GM19240 (cell line): Measurements from ENCODE around the gene AP1S3.
"Not testable (repeated sequence)": the region's sequence is repeated elsewhere in the genome, so short reads cannot be mapped to it uniquely, and the experiment has no call there.

ENCODE experiments used
- DNase-seq: peaks from one replicate; pipeline ENCODE4 v3.0.0; 2011; ENCODE audit warnings: low spot score; ENCODE audit not compliant: insufficient read length

Gene AP1S3

DNA sequence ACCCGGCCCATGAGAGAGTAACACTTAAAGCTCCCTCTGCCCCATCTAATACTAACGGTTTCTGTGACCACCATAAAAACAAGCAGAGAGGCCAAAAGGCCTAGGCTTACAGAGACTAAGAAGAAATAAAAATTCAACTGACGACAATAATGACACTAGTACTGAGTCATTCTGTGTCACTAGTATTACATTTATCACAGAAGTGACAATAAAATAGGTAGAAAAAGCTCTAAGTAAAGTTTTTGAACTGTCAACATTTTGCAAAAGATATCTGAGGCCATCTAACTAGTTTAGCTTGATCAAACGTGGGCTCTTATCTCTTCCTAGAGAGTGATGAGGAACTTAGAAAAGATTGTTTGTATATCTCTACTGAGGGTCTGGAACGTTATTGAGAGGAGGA, 35.6 kb downstream of the AP1S3 start:
- DNase-seq, result no peak

DNA sequence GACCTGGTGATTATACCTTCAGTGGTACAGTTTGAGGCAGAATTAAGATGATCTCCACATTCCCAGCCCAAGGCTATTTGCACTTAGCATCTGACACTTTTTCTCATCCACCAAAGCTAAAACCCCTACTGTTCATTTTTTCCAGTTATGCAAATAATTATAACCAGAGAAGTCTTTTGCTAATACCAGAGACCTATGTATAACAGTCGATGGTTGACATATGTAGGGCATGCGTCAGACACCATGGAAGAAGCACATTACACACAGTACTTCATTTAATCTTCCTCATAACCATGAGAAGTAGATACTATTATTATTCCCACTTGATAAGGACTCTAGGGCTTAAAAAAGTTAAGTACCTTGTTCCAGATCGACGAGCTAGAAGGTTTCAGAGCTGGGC, 36.5 kb downstream of the AP1S3 start:
- DNase-seq, result no peak

DNA sequence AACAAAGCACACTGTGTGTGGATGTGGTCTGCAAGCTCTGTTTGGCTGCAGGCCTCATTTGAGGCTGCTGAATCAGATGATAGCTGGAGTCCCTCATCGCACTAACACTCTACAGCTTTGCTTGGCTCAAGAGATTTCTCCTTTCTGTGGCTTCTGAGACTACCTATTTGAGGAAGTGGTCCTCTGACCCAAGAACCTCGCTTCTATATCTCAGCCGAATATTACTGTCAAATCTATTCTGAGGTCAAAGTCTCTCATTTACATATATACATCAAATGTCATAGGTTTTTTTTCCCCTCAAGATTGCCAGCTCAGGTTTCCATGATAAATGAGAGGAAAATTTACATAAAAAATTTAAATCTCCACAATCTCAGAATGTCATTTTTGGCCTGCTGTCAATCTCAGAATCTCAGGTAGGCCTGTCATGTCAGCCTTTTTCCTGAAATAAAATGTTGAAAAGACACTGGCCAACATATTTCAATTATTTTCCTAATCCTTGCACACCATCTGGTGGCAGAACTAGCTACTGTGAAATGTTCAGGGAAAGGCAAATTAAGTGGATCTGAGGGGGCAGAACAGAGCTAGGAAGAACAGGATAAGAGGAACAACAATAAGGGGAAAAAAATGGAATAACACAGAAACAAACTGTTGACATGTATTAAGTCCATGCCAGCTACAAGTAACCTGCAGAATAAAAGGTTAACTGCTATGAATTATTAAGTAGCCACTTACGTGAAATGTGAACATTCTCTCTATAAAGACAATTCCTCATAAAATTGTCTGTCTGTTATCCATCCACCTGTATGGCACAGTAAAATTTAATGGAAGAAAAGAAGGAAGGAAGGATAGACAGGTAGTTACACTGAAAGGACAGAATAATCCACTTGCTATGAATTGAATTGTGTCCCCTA, 39.3 kb downstream of the AP1S3 start:
- peak; percentile 41 for DNase-seq

DNA sequence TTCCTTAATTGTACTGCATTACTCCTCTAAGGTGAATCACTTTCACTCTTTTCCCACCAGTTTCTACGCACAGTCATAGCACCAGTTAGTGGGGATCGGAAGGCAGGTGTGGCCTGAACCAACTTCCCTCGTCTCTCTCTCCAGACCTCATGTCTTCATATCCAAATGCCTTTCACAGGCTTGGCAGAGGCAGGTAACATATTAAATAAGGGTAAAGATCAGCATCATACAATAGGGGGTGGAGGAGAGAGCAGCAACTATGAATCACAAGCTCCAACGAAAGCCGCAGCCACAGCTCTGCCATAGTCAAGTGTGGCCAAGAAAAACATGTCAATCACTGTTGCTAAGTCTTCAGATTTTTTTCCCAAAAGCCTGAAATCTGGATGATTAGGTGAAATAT, 40.3 kb downstream of the AP1S3 start:
- DNase-seq, result no peak

DNA sequence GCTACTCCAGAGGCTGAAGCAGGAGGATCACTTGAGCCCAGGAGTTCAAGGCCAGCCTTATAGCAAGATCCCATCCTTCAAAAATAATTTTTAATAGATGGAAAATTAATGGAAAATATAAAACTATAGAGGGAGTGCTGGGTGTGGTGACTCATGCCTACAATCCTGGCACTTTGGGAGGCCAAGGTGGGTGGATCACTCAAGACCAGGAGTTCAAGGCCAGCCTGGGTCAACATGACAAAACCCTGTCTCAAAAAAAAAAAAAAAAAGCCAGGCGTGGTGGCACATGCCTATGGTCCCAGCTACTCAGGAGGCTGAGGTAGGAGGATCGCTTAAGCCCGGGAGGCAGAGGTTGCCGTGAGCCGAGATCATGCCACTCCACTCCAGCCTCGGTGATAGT, 48.0 kb downstream of the AP1S3 start:
- DNase-seq, result no peak

DNA sequence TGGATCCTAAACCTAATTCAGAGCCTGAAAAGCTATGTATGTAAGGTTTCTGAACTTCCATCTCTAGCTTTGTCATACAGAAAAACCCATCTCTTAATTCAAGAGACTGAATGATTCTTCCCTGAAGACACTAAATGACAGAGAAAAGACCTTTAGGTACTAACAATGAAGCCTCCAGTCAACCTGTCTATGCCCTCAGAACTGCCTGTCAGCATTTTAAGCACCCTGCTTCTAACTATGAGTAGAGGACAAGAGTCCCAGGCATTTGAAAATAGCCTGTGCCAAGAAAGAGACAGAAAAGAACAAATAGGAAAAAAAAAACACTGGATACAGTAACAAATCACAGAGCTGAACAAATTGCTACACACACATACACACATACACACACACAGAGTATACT, 48.6 kb downstream of the AP1S3 start:
- DNase-seq, result no peak

DNA sequence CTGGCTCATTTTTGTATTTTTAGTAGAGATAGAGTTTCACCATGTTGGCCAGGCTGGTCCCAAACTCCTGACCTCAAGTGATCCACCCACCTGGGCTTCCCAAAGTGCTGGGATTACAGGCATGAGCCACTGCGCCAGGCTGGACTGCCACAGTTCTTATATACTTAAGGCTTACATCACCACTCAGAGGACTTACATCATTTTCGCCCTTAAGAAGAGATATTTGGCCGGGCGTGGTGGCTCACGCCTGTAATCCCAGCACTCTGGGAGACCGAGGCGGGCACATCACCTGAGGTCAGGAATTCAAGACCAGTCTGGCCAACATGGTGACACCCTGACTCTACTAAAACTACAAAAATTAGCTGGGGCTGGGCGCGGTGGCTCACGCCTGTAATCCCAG, 49.3 kb downstream of the AP1S3 start:
- not testable (repeated sequence) for DNase-seq

DNA sequence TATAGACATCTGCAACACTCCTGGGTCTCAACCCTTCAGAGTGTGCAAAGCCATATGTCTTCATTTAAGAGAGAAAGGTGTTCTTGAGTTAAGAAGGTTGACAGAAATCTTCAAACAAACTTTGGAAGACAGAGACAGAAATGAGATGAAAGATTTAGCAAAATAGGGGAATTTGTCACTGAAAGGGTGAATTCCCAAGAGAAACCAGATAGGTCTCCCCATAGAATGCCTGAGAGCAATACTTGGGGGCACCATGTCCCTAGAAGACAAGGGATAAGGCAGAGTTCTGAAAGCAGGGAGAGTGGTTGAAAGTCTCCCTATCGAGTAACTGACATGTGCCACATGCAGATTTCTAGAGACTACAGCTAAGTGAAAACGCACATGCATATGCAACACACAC, 50.0 kb downstream of the AP1S3 start:
- DNase-seq, result no peak

DNA sequence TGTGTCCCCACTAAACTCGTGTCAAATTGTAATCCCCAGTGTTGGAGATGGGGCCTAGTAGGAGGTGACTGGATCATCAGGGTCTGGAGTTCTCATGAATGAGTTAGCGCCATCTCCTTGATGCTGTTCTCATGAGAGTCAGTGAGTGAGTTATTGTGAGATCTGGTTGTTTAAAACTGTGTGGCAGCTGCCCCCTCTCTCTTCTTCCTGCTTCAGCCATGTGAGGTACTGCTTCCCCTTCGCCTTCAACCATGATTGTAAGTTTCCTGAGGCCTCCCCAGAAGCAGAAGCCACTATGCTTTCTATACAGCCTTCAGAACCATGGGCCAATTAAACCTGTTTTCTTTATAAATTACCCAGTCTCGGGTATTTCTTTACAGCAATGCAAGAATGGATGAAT, 50.4 kb downstream of the AP1S3 start:
- no peak for DNase-seq

DNA sequence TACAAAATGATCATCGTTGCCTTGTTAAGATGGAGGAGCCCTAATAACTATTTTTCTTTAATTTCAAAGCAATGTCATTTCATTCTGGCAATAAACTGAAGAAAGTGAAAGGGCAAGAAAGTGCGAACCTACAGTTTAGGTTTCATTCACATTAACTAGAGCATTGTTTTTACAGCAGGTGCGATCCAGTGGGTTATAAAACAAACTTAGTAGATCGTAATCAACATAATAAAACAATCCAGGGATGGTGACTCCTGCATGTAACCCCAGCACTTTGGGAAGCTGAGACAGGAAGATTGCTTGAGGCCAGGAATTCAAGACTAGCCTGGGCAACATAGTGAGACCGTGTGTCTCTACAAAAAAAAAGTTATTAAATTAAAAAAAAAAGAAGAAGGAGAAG, 51.1 kb downstream of the AP1S3 start:
- DNase-seq, result no peak

DNA sequence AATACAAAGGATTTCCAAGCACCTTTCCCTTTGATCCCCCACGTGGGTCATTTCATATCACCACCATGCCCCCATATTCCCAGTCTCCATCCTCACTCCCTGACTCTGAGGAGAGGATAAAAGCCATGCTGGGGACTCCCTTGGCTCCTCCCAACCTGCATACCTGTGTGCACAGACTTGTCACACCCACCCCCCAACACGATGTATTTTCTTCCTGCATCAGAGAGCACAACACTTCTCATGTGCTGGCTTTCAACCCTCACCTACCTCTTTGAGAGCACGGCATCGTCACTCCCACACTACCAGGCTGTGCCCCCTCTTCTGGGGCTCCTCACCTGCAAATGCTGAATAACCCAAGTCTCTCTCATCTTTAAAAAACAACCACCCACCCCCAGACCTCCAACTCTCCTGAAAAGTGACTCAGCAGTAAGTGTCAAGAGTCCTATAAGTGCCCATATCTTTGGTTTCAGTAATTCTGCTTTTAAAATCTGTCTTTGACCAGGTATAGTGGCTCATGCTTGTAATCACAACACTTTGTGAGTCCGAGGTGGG, 53.1 kb downstream of the AP1S3 start:
- DNase-seq, result no peak

DNA sequence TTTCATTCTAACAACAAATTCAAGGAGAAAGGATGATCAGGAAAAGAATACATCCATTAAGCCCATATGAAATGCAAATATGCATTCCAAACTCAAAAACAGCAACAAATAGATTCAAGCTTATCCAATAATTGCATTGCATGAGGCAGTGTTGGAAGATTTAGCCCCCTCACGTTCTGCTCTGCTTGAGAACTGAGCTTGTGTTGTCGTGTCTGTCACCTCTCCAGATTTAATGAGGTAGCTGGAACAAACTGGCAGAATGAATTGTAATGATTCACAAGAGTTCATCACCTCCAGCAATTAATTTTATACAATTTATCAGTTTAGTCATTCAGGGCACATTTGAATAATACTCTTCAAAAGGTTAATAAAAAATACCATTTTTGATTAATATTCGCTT, 54.8 kb downstream of the AP1S3 start:
- DNase-seq, result no peak

DNA sequence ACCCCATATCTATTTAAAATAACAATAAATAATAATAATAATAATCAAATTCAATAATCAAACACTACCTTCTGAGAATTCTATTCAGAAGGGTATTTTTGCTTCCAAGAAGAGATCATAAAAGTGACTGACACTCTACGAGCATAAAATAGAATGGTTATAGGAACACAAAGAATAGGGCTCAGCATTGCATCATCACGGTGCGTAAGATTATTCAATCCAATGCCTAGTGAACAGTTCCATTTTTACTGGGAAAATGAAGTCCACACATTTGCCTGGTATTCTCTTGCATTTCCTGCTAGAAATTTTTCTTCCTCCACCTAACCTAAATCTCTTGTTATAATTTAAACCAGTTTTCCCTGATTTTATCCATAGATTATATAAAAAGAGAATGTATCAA, 55.8 kb downstream of the AP1S3 start:
- no peak for DNase-seq

DNA sequence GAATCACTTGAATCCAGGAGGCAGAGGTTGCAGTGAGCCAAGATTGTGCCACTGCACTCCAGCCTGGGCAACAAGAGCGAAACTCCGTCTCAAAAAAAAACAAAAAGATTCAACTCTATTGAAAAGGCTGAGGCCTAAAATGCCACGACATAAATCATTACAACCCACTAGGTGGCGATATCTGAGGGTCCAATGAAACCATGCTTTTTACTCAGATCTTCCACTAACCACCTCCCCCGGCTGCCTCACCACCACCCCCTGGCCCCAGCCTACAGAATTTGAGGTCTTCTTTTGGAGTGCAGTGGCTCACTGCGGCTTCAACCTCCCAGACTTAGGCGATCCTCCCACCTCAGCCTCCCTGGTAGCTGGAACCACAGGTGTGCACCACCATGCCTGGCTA, 57.5 kb downstream of the AP1S3 start:
- DNase-seq, result peak; percentile 38

DNA sequence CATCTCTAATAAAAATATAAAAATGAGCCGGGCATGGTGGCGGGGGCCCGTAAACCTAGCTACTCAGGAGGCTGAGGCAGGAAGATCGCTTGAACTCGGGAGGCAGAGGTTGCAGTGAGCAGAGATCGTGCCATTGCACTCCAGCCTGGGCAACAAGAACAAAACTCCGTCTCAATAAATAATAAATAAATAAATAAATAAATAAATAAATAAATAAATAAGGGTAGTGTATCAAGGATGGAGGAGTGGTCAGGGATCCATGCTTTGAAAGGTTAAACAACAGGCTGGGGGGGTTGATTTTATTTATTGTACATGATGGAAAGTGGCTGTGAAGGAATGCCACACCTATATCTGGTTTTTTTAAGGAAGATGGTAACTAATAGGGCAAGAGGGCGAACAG, 63.2 kb downstream of the AP1S3 start:
- no peak for DNase-seq

DNA sequence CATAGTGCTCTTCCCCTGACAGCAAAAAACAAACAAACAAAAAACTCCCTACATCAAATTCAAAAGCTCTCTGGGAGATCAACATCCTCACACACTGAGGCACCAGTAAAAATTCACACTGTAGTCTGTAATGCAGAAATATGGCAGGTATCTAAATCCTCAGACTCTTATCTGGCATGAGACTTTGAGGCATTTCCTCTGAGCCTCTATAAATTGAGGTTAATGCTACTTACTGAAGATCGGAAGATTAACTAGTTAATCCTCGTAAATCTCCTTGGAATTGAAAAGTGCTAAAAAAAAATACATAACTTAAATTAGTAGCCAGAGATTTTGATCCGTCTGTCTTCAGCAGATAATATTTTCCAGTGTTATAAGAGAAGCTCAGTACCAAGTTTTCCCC, 65.0 kb downstream of the AP1S3 start:
- no peak for DNase-seq

DNA sequence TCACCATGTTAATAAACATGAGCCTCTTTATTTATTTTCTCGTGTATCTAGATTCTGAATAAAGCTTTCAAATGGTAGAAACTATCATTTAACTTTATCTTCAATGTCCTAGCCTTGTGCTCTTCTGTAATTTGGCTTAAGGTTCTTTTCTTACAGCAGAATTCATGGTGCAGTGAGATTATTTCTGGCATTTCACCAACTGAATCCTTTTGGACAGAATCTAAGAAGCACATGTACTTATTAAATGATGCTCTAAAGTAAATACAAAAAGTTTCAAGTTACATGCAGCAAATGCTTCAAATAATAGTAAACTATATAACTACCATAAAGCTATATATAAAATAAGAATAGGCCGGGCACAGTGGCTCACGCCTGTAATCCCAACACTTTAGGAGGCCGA, 65.9 kb downstream of the AP1S3 start:
- DNase-seq, result no peak

DNA sequence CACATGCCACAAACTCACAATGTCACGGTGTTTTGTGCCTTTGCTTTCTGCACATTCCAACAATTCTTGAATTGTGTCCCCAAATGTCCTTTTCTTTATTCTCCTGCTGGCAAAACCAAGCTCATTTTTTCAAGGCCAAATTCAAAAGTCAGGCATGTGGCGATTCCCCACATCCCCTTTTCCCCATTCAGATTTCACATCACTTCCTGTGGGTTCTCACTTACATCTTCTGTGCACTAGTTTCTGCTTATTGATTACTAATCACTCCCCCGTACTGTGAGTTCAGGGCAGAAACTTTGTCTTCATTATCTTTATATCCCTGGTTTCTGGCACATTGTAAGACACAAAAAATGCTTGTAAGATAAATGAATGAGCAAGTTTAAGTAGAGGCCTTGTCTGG, 69.2 kb downstream of the AP1S3 start:
- no peak for DNase-seq

DNA sequence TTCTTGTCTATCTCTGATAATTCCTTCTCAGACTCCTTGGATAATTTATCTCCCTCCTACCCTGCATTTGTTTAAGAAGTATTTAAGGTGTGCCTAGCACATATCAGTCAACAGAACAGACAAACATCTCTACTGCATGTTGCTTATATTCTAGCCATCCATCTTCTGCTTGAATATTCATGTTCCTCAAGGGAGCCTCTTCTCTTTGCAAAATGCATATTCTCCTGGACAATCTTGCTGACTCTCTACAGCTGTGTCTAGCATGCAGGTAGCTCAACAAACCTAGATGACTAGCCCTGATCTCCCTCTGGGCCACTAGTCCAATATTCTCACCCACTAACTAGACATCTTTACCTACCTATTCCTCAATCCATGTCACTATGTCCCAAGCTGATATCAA, 70.0 kb downstream of the AP1S3 start:
- DNase-seq, result no peak

DNA sequence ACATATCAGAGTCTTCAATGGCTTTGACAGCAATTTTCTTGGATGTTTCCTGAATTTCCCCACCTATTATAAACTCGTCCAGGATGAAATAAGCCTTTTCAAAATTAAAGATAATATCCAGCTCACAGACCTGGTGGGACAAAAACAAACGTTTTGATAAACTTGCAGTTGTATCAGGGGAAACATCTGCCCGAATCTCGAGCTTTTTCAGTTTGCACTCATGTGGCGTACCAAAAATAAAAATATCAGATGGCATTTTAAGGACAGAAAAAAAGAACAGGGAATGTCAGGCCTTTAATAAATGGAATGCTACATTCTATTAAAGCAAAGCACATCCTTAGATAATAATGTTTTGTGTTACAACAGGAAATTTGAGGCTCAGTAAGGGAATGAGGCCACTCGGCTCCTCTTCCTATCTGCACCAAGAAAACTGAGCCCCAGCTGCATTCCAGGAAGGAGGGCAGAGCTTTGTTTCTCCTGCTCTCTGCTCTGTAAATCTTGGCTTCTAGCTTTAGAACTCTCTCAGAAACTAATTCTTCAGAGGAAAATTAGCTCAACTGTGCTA, 72.1 kb downstream of the AP1S3 start:
- no peak for DNase-seq

DNA sequence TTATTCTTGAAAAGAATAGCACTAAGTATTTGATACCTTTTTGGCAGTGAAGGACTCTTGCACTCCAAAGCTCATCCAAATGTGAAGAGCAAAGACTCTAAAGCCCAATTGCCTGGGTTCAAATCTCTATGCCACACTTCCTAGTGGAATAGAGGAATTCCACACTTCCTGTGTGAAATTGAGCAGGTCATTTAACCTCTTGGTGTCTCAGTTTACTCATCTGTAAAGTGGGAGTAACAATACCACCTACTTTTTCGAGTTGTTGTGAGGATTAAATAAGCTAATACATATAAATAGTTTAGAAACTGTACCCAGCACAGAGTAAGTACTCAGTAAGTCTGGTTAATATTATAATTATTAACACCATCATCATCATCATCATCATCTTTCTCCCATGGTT, 72.6 kb downstream of the AP1S3 start:
- no peak for DNase-seq

DNA sequence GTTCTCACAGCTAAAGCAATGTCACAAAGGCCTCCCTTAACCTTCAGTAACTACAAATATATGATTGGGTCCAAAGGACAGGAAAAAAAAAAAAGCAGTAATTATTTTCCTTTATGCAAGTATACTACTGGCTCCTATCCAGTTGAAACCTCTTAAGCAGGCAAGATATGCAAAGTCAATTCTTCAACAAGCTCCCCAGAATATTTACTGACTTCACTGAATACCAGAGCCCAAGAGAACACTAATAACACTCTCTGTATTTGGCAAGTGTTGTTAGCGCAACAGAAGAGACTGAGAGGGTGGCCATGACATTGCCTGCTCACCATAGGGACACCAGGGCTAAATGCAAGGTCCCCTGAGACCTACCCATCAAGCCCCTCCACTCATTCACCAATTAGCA, 74.5 kb downstream of the AP1S3 start:
- no peak for DNase-seq

DNA sequence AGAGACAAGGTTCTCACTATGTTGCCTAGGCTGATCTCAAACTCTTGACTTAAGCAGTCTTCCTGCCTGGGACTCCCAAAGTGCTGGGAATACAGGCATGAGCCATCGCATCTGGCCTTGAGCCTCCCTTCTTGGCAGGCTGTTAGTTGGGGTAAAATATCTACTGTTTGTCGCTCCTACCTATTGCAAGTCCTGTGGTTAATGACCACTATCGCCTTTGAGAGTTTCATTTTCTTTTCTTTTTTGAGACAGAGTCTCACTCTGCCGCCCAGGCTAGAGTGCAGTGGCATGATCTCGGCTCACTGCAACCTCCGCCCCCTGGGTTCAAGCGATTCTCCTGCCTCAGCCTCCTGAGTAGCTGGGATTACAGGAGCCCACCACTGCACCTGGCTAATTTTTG, 75.6 kb downstream of the AP1S3 start:
- not testable (repeated sequence) for DNase-seq
